Mesendoderm (in vitro differentiated cells): ENCODE measurements around the gene SLC43A2.

Experiments
- DNase-seq: peaks from one replicate; pipeline ENCODE4 v3.0.0; 2013
- H2AK5ac ChIP-seq: 2 replicates; pipeline ENCODE4 v1.6.1; 2013; ENCODE audit warnings: low read length, inconsistent platforms
- H2BK120ac ChIP-seq: 2 replicates; pipeline ENCODE4 v1.6.1; 2013; ENCODE audit warnings: low read depth, mild to moderate bottlenecking, low read length, moderate library complexity, mixed read lengths
- H2BK15ac ChIP-seq: replicated peaks from 2 replicates; pipeline ENCODE4 v1.6.1; 2013; ENCODE audit warnings: low read depth, mild to moderate bottlenecking, moderate library complexity
- H2BK5ac ChIP-seq: 2 replicates; pipeline ENCODE4 v1.6.1; 2013; ENCODE audit warnings: low read length, inconsistent platforms
- H3K18ac ChIP-seq: 2 replicates; pipeline ENCODE4 v1.6.1; 2013; ENCODE audit warnings: mild to moderate bottlenecking, low read length, mixed read lengths
- H3K23ac ChIP-seq: one replicate; pipeline ENCODE4 v1.6.1; 2013; ENCODE audit warnings: low read length
- H3K27ac ChIP-seq: 2 replicates; pipeline ENCODE4 v1.5.1; 2013; ENCODE audit warnings: low read depth, mild to moderate bottlenecking, inconsistent platforms, low read length, moderate library complexity
- H3K27me3 ChIP-seq: 2 replicates; pipeline ENCODE4 v1.6.1; 2013; ENCODE audit warnings: low read length, control low read depth, mild to moderate bottlenecking, inconsistent platforms; ENCODE audit not compliant: insufficient read depth, poor library complexity
- H3K36me3 ChIP-seq: 2 replicates; pipeline ENCODE4 v1.6.1; 2013; ENCODE audit warnings: low read length, inconsistent platforms; ENCODE audit not compliant: control insufficient read depth, insufficient read depth
- H3K4ac ChIP-seq: one replicate; pipeline ENCODE4 v1.6.1; 2013; ENCODE audit warnings: low read depth, mild to moderate bottlenecking, low read length, moderate library complexity
- H3K4me1 ChIP-seq: 2 replicates; pipeline ENCODE4 v1.6.1; 2013; ENCODE audit warnings: low read depth, low read length, inconsistent platforms; ENCODE audit not compliant: control insufficient read depth
- H3K4me2 ChIP-seq: 2 replicates; pipeline ENCODE4 v1.6.1; 2013; ENCODE audit warnings: low read length
- H3K4me3 ChIP-seq: 2 replicates; pipeline ENCODE4 v1.5.1; 2013; ENCODE audit warnings: mild to moderate bottlenecking, low read length
- H3K56ac ChIP-seq: one replicate; pipeline ENCODE4 v1.6.1; 2013; ENCODE audit warnings: low read length
- H3K79me1 ChIP-seq: 2 replicates; pipeline ENCODE4 v1.6.1; 2013; ENCODE audit warnings: low read length, inconsistent platforms
- H3K79me2 ChIP-seq: 2 replicates; pipeline ENCODE4 v1.6.1; 2013; ENCODE audit warnings: mild to moderate bottlenecking, low read length; ENCODE audit not compliant: control insufficient read depth, insufficient read depth
- H3K9ac ChIP-seq: 2 replicates; pipeline ENCODE4 v1.6.1; 2013; ENCODE audit warnings: low read length, inconsistent platforms
- H4K5ac ChIP-seq: one replicate; pipeline ENCODE4 v1.6.1; 2013; ENCODE audit warnings: low read length
- H4K8ac ChIP-seq: one replicate; pipeline ENCODE4 v1.6.1; 2013; ENCODE audit warnings: low read depth, mild to moderate bottlenecking, control low read depth, low read length, moderate library complexity
- WGBS: extraction: QIAGEN DNeasy Blood & Tissue Kit; methylation state at CpG from one replicate; pipeline ENCODE4 v1.1.7; 2013; ENCODE audit warnings: low lambda C conversion rate, missing lambda C conversion rate; ENCODE audit not compliant: insufficient coverage; ENCODE audit errors: extremely low coverage; 5-methylcytosine and 5-hydroxymethylcytosine counted together

Gene SLC43A2

DNA sequence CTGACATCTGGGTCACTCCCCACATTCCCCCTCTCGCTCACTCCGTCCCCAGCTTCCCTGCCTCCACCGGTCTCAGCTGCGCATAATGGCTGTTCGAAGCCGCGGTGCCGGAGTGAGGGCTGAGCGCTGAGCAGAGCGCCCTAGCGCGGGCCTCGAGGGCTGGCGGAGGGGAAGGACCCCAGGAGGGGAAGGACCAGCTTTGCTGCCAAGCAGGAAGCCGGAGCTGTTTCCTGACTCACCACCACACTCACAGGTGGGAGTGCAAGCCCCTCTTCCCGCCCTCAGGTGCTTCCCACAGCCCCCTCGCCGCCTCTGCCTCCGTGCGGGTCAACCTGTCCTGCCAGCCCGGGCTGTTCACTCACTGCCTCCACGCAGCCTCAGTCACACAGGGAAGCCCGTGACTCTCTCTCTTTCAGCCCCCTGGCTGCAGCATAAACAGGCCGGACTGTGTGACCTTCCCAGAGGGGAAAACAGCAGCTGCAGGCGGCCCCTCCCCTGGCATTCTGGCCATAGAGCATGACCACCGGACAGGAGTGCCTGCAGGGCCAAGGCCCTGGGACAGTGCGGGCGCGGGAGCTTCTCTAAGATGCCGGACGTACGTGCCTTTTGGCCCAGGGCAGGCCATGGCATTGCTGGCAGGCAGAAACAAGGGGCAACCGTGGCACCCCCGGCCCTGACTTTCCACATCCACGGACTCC is 23.7 kb downstream of the SLC43A2 start:
- no peak overlapping the region for H2AK5ac ChIP-seq
- H3K79me2 ChIP-seq, result no peaks in the 10 kb centered on the region
- H3K18ac ChIP-seq, result no peak overlapping the region
- no CpG with 5 or more reads among the region's 35 CpGs for WGBS
- peak overlapping the region; percentile 2 for H3K4me2 ChIP-seq
- no peak overlapping the region for H3K27ac ChIP-seq
- no peaks in the 10 kb centered on the region for H3K27me3 ChIP-seq
- no peaks in the 10 kb centered on the region for H3K79me1 ChIP-seq
- no peak overlapping the region for H3K4ac ChIP-seq
- H3K56ac ChIP-seq, result peak overlapping the region; percentile 8
- no peak overlapping the region for H2BK120ac ChIP-seq
- H3K23ac ChIP-seq, result peak overlapping the region; percentile 68
- H4K5ac ChIP-seq, result no peak overlapping the region
- H2BK15ac ChIP-seq, result no peak overlapping the region
- no peaks in the 10 kb centered on the region for H3K36me3 ChIP-seq
- H3K9ac ChIP-seq, result peak overlapping the region; percentile 44
- H4K8ac ChIP-seq, result no peak overlapping the region
- no peak for DNase-seq
- no peak overlapping the region for H2BK5ac ChIP-seq
- H3K4me3 ChIP-seq, result no peak overlapping the region
- H3K4me1 ChIP-seq, result peaks cover 3% of the 10 kb centered on the region

DNA sequence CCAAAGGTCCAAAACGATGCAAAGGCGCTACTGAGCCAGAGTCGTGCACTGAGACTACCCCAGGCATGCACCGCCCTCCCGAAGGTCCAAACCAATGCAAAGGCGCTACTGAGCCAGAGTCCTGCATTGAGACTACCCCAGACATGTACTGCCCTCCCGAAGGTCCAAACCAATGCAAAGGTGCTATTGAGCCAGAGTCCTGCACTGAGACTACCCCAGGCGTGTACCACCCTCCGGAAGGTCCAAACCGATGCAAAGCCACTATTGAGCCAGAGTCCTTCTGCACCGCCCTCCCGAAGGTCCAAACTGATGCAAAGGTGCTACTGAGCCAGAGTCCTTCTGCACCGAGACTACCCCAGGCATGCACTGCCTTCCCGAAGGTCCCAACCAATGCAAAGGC is 27.1 kb downstream of the SLC43A2 start:
- H3K4me3 ChIP-seq, result no peak overlapping the region
- H3K27ac ChIP-seq, result no peak overlapping the region
- no peak overlapping the region for H3K9ac ChIP-seq
- H2BK5ac ChIP-seq, result no peak overlapping the region
- H3K4ac ChIP-seq, result no peak overlapping the region
- H2AK5ac ChIP-seq, result no peak overlapping the region
- H3K4me2 ChIP-seq, result no peak overlapping the region
- H2BK15ac ChIP-seq, result no peak overlapping the region
- no peaks in the 10 kb centered on the region for H3K36me3 ChIP-seq
- H3K56ac ChIP-seq, result no peak overlapping the region
- H3K4me1 ChIP-seq, result peaks cover 3% of the 10 kb centered on the region
- no peaks in the 10 kb centered on the region for H3K79me2 ChIP-seq
- no peak overlapping the region for H4K5ac ChIP-seq
- no peaks in the 10 kb centered on the region for H3K27me3 ChIP-seq
- H2BK120ac ChIP-seq, result no peak overlapping the region
- no peak for DNase-seq
- no peak overlapping the region for H3K18ac ChIP-seq
- no peaks in the 10 kb centered on the region for H3K79me1 ChIP-seq
- H4K8ac ChIP-seq, result no peak overlapping the region
- no CpG with 5 or more reads among the region's 14 CpGs for WGBS
- H3K23ac ChIP-seq, result no peak overlapping the region

DNA sequence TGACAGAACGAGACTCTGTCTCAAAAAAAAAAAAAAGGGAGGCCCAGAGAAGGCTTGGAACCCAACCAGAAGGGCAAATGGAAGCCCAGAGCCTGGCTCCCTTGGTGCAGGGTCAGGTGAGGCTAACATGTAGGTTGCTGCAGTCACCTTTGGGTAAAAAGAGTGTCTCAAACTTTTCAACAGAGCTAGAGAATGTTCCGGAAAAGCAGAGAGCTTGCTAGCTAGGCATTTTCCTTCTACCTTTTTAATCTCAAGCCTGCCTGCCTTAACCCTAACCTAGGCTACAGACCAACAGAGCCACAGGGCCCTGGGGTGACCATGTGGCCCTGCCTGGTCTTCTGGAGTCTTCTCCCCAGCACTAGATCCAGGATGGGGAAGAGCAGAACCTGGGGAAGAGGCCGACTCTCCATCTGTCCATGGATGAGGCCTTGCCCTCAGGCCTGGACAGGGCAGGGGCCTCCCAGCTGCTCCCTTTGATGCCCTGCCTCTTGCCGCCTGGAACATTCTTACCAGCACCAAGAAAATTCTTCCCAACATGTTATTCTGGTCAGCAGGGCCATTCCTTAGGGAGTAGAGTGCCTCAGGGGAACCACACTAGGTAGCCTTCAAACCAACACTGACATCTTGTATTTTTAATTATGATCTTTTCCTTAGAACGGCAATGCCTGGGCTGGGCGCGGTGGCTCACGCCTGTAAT is 30.1 kb downstream of the SLC43A2 start:
- Histone ChIP-seq H2BK120ac (no peak overlapping the region), H3K56ac (no peak overlapping the region), H3K79me2 (no peaks in the 10 kb centered on the region), H3K4ac (no peak overlapping the region), H4K5ac (no peak overlapping the region), H3K4me2 (no peak overlapping the region), H2BK15ac (no peak overlapping the region), H3K18ac (no peak overlapping the region), H3K36me3 (no peaks in the 10 kb centered on the region), H3K4me3 (no peak overlapping the region), H3K79me1 (no peaks in the 10 kb centered on the region), H2AK5ac (no peak overlapping the region), H3K4me1 (no peaks in the 10 kb centered on the region), H3K27ac (no peak overlapping the region), H4K8ac (no peak overlapping the region), H2BK5ac (no peak overlapping the region), H3K9ac (no peak overlapping the region), H3K27me3 (no peaks in the 10 kb centered on the region), H3K23ac (no peak overlapping the region)
- WGBS, result no CpG with 5 or more reads among the region's 8 CpGs
- DNase-seq, result no peak

DNA sequence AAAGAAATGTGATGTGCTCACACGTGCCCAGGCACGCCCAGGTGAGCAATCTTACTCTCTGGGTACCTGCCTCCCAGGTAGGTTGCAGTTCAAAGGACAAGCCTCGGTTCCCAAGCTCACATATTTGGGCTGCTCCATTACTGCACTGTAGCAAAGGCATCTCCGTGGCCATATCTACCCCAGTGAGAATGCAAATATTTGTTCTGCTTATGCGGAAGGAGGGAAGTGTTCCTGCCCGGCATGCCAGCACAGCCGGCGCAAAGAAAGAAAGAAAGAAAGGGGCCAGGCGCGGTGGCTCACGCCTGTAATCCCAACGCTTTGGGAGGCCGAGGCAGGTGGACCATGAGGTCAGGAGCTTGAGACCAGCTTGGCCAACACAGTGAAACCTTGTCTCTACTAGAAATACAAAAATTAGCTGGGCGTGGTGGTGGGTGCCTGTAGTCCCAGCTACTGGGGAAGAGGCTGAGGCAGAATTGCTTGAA is 30.7 kb downstream of the SLC43A2 start:
- Histone ChIP-seq H3K79me2 (no peaks in the 10 kb centered on the region), H2BK15ac (no peak overlapping the region), H3K79me1 (no peaks in the 10 kb centered on the region), H3K4me2 (no peak overlapping the region), H3K36me3 (no peaks in the 10 kb centered on the region), H3K23ac (no peak overlapping the region), H3K4me1 (no peaks in the 10 kb centered on the region), H2BK5ac (no peak overlapping the region), H4K5ac (no peak overlapping the region), H3K9ac (no peak overlapping the region), H3K56ac (no peak overlapping the region), H3K4ac (no peak overlapping the region), H2AK5ac (no peak overlapping the region), H3K27ac (no peak overlapping the region), H3K4me3 (no peak overlapping the region), H2BK120ac (no peak overlapping the region), H3K27me3 (no peaks in the 10 kb centered on the region), H3K18ac (no peak overlapping the region), H4K8ac (no peak overlapping the region)
- WGBS, result no CpG with 5 or more reads among the region's 14 CpGs
- no peak for DNase-seq

DNA sequence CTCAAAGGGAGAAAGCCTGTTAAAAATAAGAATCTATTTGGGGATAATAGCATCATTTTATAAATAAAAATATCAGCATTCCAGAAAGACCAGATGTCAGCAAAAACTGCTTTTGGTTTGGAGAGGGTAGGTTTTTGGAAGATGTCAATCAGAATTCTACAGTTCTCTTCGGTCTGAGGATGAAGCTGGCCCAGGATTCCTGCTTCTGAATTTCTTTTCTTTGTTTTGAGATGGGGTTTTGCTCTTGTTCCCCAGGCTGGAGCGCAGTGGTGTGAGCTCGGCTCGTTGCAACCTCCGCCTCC is 35.1 kb downstream of the SLC43A2 start:
- no peak for DNase-seq
- no peaks in the 10 kb centered on the region for H3K79me1 ChIP-seq
- H3K4me1 ChIP-seq, result peaks cover 5% of the 10 kb centered on the region
- no peak overlapping the region for H3K4me2 ChIP-seq
- no peak overlapping the region for H2BK5ac ChIP-seq
- H2AK5ac ChIP-seq, result no peak overlapping the region
- no peak overlapping the region for H2BK15ac ChIP-seq
- H3K4ac ChIP-seq, result no peak overlapping the region
- H3K56ac ChIP-seq, result no peak overlapping the region
- no peak overlapping the region for H4K5ac ChIP-seq
- no peak overlapping the region for H3K27ac ChIP-seq
- H3K23ac ChIP-seq, result no peak overlapping the region
- no peaks in the 10 kb centered on the region for H3K36me3 ChIP-seq
- no peak overlapping the region for H3K18ac ChIP-seq
- no peak overlapping the region for H3K4me3 ChIP-seq
- no peaks in the 10 kb centered on the region for H3K27me3 ChIP-seq
- WGBS, result no CpG with 5 or more reads among the region's 5 CpGs
- H2BK120ac ChIP-seq, result no peak overlapping the region
- H3K79me2 ChIP-seq, result no peaks in the 10 kb centered on the region
- no peak overlapping the region for H4K8ac ChIP-seq
- no peak overlapping the region for H3K9ac ChIP-seq
